Stimulated activated CD4-positive, alpha-beta T cell treated with anti-CD3 and anti-CD28 coated beads, Interleukin-2, amount 100 ng/mL, for 4 hours (primary cell): ENCODE results near the gene SKAP1.

Experiments used
- DNase-seq: peaks from one replicate; pipeline ENCODE4 v3.0.0-alpha.2; 2020; ENCODE audit warnings: low read depth

Gene SKAP1

DNA sequence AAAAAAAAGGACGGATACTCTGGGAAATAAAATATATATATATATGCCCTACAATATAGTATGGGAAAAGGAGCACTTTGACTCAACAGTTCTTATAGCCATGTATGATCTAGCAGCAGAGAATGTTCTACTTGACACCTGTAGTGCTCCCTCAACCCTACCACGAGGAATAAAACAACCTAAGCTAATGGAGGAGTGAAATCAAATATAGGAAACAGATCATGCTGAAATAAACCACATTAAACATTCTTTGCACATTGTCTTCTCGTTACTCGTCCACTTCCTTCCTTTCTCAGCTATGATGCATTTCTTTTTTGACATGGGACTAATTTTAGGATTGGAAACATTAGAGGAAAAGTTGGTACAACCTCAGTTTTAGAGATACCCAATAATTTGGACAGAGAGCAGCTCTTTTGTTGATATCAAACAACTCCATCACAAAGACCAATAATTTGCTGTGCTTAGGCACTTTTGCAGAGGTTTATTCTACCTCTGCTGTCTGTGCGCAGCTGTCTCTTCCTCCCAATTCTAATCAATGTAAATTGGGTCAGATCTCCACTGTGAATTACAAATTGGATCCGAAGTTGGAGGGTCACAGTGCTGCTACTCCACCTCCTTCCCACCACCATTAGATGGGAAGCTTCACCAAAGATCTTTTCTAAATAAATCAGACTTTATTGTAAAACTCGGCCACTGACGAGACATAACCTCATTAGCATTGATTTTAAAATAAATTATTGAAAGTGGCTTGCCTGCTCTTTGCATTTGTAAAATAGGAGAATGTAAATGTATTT is 256.6 kb downstream of the SKAP1 start:
- DNase-seq = no peak

DNA sequence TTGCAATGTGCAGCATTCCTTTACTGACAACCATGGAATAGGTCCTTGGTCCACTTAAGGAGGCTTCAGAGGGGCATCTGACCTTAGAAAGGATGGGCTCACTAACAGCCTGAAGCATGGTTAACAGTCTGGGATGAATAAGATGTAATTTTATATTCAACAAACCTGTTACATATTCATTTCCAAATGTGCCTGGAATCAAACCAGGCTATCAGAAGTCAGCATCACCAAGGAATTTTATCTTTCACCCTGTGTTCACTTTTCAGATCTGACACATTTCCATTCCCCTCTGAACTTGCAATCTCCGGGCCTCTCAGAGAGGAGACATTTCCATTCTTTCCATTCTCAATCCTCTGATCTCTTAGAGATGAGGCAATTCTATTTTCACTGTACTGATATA is 260.1 kb downstream of the SKAP1 start:
- DNase-seq = no peak

DNA sequence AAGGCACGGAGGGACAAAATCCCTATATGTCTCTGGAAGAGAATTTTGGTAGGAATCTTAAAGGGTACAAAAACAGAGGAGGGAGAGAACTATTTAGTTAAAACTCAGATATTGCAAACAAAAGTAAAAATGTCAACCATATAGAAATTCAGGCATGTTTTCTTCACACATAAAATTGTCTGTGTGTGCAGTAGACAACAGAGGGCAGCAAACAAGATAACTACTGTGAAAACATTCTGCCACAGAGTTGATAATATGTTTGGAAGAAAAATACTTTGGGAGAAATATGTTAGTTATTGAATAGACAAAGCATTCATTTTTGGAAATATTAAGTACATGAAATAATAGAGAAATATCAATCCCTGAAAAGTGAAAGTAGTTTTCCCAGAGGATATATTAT is 266.2 kb downstream of the SKAP1 start:
- DNase-seq = no peak

DNA sequence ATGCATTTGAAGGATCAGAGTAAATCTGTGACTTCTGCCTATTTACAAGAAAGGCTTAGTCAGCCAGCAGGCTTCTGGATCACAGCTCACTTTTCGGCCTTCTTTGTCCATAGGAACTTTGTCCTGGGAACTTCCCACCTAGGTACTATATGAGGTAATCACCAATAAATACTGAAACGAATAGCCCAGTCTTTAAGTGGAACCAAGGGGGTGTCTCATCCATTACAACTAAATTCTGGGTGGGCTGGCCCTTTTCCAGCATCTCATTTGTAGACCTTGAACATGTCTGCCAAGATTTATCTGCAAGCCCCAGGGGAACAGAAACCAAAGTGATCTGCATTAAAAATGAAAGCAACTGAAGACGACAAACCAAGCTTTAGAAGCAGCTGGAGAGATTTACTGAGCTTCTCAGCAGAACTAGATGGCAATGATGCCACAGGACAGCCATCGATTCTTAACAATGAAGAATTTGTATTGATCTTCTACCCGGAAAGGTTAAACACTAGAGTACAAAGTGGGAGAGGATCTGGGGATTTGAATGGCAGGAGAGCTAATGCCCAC is 267.0 kb downstream of the SKAP1 start:
- no peak for DNase-seq

DNA sequence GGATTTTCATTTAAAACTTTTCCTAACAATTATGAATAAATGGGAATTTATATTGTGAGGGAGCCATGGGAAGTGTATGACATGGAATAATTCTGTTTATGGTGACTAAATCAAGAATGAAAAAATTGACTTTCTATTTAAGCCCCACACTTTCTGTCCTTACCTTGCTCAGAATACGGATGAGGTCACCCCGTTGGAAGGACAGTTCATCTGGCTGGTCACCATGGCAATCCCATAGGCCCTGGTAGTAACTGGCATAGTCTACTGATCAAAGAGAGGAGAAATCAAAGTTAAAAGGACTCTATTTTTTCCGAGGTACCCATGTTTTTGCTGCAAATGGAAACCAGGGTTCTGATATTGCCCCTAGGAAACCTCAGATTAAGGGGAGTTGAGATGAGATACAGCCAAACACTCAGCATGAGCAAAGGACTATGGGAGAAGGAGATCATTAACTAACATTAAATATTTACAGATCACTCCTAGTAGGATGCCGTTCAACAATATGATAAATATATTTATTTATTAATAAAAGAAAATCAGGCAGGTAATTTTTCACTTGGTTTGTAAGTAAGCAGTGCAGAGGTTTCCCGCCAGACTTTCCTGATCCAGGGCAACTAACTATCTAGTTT is 267.6 kb downstream of the SKAP1 start:
- no peak for DNase-seq

DNA sequence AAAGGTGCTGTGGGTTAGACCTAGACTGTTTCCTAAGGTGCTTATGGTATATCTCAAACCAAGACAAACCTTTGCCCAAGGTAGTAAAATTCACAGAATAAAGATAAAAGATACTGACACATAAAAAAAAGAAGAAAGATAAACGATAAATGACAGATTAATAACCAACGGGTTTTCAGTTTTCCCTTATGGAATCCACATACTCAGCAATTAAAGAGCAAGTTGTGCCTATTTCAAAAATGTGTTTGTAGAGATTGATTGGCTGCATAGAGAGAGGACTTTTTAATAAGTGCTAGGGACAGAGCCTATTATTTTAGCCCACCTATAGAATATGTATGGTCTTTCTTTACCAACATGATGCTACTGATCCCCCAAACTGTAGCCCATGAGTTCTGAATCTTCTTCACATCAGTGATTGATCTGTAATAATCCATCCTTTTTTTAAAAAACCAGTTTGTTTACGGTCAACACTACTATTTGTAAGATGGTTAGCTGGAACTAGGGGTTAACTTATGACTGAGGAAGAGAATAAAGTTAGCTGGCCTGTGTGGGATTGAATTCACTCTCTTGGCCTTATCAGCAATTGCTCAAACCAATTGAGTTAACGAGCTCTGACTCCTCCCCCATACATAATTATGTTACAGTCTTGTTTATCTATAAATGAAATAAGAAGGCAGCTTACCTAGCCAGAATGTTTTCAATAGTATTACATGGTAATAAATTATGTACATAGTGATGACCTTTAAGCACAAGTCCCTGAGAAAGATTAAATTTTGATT is 268.7 kb downstream of the SKAP1 start:
- no peak for DNase-seq

DNA sequence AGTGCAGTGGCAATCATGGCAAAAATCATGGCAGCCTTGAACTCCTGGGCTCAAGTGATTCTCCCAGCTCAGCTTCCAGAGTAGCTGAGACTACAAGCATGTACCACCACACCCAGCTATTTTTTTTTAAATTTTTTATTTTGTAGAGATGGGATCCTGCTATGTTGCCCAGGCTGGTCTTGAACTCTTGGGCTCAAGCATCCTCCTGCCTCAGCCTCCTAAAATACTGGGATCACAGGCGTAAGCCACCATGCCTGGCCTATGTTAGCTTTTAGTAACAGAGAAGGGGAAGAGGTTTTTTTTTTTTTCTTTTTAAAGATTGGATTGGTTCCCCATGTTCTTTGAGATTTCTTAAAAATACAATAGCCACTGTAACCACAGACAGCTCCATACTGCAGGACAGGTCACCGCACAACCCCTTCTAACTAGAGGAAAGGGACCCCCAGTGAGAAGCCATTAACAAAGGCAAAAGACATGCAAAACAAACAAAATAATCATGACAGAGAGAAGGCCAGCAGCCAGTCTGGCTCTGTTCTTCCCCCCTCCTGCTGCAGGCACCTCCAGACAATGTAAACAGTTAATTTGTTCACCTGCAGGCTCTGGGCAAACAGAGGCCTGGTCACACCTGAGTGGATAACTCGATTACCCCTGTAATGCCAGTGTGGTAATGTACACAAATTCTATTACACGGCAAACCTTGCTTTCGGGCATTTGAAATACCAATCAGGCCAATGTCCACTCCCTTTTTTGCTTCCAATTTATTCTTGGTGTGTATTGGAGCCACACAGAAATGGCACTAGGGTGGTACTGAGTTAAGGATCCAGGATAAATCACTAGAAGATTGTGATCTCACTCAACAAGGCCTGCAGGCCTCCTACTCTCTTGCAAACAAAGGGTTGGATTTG is 269.6 kb downstream of the SKAP1 start:
- DNase-seq = no peak

DNA sequence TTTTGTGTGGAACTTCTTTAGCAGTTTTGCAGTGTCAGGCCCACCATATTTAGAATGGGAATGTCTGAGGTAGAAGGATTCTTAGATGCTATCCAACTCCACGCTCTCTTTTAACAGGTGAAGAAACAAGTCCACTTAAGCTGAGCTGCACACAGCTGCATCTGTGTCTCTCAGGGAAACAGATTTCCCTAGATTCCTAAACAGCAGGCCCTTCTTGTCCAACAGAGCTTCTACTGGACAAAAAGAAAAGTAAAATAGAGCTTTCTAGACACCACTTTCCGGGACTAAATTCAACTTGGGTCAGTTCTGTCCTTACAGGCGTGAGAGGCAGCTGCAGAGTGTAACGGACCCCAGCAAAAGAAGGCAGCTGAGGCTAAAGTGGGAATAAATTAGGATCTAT is 270.8 kb downstream of the SKAP1 start:
- no peak for DNase-seq

DNA sequence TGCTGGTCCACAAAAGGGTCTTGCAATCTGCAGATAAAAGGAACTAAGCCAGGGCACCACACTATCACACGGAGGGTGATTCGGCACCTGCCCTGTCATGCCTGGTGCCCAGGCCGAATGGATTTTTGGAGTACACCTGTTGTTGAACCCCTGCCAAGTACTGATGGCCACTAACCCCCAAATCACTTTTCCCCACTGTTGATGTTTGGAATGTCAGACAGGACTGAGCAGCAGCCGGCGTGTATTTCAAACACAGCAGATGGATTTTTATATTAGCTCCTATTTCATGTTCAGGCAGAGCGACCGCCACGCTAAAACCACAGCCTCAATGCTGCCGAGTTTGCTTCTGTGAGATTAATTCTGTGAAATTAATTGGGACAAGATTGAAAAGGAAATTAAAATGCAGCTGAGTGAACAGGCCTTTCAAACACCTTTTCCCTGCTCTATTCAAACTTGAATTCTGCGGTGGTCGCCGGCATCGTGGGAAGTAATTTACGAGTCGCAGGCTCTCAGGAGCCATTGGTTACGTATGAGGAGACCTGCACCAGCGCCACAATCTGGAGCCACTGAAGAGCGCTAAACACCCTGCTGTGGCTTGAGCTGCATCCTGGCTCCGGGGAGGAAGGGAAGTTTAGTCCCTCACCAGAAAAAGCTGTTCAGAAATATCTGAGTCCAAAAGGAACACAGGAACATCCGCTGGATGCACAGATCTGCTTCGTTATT is 274.0 kb downstream of the SKAP1 start:
- DNase-seq = no peak

DNA sequence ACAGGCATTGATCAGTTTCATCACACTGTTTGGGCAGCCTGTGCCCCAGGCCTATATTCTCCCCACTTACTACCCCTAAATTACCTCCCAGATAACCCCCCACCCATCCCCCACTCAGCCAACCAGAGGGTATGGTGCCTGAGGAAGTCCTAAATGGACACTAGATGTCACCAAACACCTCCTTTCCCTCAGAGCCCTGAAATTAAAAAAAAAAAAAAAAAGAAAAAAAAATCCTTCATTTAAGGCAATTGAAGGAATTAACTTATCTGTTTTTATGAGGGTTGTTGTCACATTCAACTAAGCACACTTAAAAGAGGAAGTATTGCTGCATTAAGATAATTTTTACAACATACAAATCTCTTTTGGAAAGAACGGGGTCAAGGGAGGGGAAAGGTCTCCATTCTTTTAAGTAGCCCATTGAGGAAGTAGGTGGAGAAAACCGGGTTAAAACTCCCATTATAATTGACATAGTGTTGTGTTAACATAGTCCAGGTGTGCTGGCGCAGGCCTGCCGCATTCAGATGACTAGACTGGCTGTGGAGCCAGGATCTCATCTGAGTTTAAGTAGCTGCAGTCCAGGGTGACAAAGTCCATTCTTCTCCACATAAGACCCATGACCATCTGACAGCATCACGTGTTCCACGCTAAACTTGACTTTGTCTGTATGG is 276.2 kb downstream of the SKAP1 start:
- no peak for DNase-seq

DNA sequence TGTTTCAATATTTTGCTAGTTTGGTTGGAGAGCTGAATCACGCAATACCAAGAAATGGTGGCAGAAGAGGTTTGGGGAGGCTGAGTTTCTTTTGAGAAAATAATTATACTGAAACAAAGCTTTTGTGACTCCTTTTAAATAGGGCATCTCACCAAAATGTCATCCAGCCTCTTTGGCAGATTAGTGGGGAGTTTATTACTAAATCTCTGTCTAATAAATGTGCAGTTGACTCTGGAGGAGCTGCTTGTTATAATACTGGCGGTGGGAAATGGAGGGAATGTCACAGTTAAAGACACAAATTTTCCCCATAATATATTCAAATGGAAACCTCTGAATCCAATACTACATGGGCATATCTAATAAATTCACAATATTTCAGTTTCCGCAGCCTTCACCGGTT is 277.7 kb downstream of the SKAP1 start:
- DNase-seq = no peak

DNA sequence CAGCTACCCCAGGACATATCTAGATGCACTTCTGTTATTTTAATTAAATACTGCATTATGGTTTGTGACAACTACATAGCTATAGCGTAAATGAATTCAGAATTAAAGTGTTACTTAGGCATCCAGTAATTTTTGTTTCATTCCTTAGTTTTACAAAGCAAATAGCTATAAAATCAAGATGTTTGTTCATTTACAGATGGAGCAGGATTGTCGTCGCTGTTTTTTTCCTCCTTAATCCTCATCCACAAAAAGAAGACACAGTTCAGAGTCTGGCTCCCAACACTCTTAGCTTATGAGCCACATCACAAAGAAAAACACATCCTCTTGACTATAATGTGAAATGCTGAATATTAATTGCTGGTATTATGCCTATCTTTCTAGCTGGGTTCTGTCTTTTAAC is 278.8 kb downstream of the SKAP1 start:
- DNase-seq = no peak

DNA sequence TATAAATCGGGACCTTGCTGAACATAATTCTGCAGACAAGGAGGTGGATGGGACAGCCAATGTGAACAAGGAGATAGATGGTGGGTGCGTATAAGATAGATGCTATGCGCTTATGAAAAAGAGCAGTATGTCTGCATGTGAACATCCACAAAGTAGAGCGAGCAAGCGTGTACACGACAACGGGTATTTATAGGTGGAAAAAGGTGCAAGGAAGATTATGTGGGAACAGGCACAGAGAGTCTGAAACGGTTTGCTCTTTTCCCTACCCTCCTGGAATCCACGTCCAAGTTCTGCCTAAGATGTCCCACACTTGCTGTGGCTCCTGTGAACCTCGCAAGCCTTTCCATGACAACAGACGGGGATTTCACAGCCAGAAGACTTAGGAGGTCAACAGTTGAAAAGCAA is 279.4 kb downstream of the SKAP1 start:
- DNase-seq = no peak

DNA sequence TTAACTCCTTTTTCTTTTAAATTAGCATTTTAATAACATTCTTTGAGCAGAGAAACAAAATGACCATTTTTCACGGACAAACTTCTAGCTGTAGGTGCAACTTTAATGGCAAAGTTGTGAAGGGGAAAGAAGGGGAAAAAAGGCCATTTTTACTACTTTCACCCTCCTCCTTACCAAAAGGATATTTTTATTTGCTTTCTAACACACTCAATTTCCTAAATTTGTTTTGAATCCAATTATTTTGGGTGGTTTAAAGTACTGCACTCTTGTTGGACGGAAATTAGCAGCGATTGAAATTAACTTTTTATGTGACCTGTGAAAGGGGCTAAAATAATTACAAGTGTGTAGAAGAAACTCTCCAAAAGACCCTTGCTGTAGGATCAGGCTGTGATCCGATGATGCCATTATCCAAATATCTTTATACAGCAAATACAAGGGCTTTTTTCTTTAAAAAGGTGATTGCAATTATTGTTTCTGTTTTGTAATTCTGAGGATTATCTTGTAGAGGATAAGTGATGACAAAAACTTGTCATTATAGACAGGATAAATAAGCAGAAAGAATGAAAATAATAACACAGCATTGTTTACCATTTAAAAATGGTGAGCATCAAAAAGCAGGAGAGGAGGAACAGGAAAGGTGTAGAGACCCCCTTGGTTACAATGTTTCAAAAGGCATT is 280.1 kb downstream of the SKAP1 start:
- DNase-seq = no peak

DNA sequence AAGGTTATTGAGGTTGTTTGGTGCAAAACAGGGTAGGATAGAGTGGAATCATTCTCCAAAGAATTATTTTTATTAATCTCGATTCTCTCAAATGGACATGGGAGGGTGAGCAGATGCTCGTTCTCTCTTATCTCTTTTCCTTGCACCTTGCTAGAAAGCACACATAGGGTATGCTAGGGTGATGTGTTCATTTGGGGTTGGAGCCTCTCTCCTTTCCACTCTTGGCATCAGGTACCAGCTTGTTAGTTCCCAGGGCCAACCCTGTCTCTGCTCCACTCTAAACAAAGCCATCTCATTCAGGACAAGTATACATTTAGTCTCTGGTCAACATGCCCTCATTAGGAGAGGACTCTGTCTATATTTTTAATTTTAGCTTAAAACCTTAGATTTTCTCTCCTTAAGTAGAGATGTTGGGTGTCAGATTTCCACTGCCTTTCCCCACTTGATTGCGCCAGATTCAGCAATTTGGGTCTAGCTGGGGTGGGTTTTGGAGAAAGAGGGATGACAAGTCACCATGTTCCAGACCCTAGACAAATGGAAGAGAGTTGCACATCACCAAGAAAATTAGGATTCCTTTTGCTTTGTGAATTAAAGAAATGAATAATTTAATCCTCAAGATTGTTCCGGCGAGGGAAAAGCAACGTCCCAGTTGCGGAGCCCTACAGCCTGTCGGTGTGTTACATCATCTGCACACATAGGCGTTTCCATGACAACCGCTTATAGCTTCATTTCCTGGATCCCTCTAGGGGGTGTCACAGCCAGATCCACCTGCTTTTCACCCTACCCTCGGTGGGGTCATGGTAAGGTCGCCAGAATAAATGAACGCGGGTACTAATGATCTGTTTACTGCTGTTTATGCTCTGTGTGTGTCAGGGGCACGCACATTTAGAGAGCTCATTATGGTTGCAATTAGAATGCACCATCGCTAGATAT is 280.9 kb downstream of the SKAP1 start:
- no peak for DNase-seq

DNA sequence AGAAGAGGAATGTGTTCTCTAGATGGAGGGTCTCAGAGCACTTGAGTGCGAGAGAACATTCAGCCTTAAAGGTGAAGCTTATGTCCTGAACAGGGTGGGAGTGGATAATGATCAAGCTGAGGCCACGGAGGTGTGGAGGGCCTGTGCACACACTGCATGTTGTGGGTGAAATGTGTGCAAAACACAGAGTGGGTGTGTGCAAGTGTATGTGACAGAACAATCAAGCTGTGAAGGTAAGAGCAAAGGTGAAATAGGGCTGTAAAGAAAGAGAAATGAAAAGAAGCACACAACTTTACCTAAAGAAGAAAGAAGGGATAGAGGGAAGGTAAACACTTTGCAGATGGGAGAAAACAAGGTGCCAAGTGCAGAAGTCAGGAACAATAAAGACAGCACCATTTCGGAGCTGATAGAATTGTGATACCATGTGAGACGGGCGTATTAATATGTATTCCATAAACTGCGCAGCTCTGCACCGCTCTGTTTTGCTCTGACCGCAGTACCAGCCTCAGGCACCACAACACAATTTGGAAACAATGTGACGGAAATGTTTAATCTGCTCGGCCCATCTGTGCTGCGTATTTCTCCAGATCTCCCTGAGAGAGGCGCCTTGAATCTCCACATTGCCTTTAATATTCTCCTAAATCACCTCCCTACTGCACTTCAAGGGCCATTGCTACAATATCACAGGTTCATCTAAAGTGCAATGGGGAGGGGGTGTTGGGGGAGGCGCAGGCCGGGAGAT is 281.8 kb downstream of the SKAP1 start:
- no peak for DNase-seq

DNA sequence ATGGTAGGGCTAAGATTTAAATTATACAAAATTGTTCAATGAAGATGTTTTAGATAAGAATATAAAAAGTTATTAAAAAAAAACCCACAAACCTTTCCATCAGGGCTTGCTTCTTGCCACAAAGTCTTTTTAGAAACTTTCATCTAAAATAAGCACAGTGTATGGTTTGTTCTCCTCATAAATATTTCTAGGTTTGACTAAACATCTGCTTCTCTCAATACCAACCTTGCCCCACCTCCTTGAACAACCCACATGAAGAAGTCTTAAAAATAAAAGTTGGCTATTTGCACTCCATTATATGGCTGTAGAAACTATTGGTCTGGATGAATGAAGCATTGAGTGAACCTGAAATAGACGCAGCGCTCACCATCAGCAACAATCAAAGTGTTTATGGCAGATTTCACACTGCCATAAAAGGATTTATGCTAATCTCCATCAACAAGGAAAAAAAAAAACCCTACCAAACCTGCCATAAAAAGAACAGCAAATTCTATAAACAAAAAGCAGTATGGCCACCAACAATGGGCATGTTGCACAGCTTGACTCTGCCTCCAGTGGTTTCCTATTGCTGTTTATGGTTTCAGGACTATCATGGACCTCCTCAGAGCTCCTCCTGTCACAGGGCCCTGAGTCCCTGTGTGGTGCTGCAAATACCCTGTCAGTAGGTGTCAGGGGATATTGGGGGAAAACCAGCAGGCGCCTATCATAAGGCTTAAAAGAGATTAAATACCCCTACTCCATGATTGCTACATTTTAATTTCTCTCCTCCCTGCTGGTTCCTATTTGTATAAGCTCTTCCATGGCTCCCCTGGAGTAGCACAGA is 284.8 kb downstream of the SKAP1 start:
- DNase-seq = no peak
